Measurements from ENCODE around the gene OXLD1.

- TF ChIP-seq CTCF (IDR thresholded peaks at IDR 0.05) (no peak), POLR2A (IDR thresholded peaks at IDR 0.05) (no peak)
Measured at GRCh38 chr17:81662002-81662401, 4.4 kb downstream of the OXLD1 start.

All from uterus (tissue), 2 donors.